Measurements from ENCODE around the gene SLC12A1.

- TF ChIP-seq GLIS3 (CRISPR knock-in tag; IDR thresholded peaks at IDR 0.05) (no peak), PATZ1 (CRISPR knock-in tag; IDR thresholded peaks at IDR 0.05; ENCODE audit: borderline replicate concordance) (no peak), ZFP30 (CRISPR knock-in tag; IDR thresholded peaks at IDR 0.05) (no peak), POU6F1 (CRISPR knock-in tag; IDR thresholded peaks at IDR 0.05; ENCODE audit: borderline replicate concordance, low read depth) (no peak), ESRRG (CRISPR knock-in tag; IDR thresholded peaks at IDR 0.05) (no peak), RARB (CRISPR knock-in tag; IDR thresholded peaks at IDR 0.05) (no peak), ARNTL (CRISPR knock-in tag; IDR thresholded peaks at IDR 0.05; ENCODE audit: borderline replicate concordance, low read depth) (no peak), TOX (CRISPR knock-in tag; IDR thresholded peaks at IDR 0.05; ENCODE audit: borderline replicate concordance) (no peak)
Measured at GRCh38 chr15:48221261-48221660, 15.2 kb downstream of the SLC12A1 start.
